Osteoblast (primary cell): ENCODE results near the gene RNU5D-1. TPM values are rescaled to one million over a fixed set of nuclear protein-coding genes. Genes with fewer than 3 reads are reported as not detected.

Experiments
- DNase-seq: peaks from one replicate; pipeline ENCODE4 v3.0.0; 2011; ENCODE audit warnings: low spot score, mixed read lengths; ENCODE audit not compliant: insufficient read length; ENCODE audit errors: missing footprints
- H2AFZ ChIP-seq: 2 replicates; pipeline ENCODE4 v1.6.0; 2011; ENCODE audit warnings: mild to moderate bottlenecking, low read length
- H3K27ac ChIP-seq: 2 replicates; pipeline ENCODE4 v1.5.1; 2011; ENCODE audit warnings: mild to moderate bottlenecking, low read depth, low read length, moderate library complexity
- H3K27me3 ChIP-seq: 2 replicates; pipeline ENCODE4 v1.6.0; 2012; ENCODE audit warnings: mild to moderate bottlenecking, control low read depth, inconsistent platforms, low read length, moderate library complexity; ENCODE audit not compliant: insufficient read depth
- H3K36me3 ChIP-seq: 2 replicates; pipeline ENCODE4 v1.5.1; 2011; ENCODE audit warnings: mild to moderate bottlenecking, low read length, control low read depth, moderate library complexity; ENCODE audit not compliant: insufficient read depth
- H3K4me1 ChIP-seq: 2 replicates; pipeline ENCODE4 v1.5.1; 2011; ENCODE audit warnings: mild to moderate bottlenecking, low read length, control low read depth, moderate library complexity; ENCODE audit not compliant: insufficient read depth
- H3K4me2 ChIP-seq: 2 replicates; pipeline ENCODE4 v1.6.0; 2011; ENCODE audit warnings: mild to moderate bottlenecking, low read length; ENCODE audit not compliant: insufficient read depth
- H3K4me3 ChIP-seq: fragments of 200-600 bp; sonication (generic); 3 replicates; pipeline ENCODE4 v1.5.1; 2012; ENCODE audit warnings: mild to moderate bottlenecking, low read length, inconsistent platforms; ENCODE audit not compliant: insufficient read depth
- H3K79me2 ChIP-seq: 2 replicates; pipeline ENCODE4 v1.6.0; 2012; ENCODE audit warnings: mild to moderate bottlenecking, low read length, control low read depth, inconsistent platforms; ENCODE audit not compliant: insufficient read depth
- H3K9me3 ChIP-seq: 2 replicates; pipeline ENCODE4 v1.5.1; 2011; ENCODE audit warnings: low read depth, low read length, control low read depth
- H4K20me1 ChIP-seq: 2 replicates; pipeline ENCODE4 v1.6.0; 2012; ENCODE audit warnings: mild to moderate bottlenecking, low read length, control low read depth; ENCODE audit not compliant: insufficient read depth
- total RNA-seq: library from RNA; depleted of rRNA; stranded (reverse); fragments of >200 nt; gene quantifications from 2 replicates; pipeline ENCODE4 v1.2.3, GENCODE V29; 2012
- TF ChIP-seq, protein P1 (sequence below): IDR thresholded peaks from 2 replicates; pipeline ENCODE4 v1.5.1; 2011; ENCODE audit warnings: mild to moderate bottlenecking, low read depth, low read length, moderate library complexity; ENCODE audit errors: extremely low read depth

RNU5D-1 gene
- total RNA-seq, 1 donor, result not detected

DNA sequence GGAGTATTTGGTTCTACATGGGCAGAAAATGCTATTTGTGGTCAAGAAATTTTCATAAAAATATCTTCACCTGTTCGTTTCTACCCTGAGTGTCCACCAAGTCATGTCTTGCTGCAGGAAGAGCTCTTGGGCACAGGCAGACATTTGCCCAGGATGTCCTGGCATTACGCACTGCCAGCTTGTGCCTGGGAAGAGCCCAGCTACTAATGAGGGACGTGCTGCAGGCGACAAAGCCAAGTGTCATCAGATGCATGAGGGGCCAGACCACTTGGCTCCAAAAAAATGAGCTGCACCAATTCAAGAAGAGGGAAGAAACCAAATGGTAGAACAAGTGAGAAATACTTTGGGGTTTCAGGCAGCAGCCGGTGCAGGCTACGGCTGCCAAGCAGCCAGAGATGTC lies 12.9 kb downstream of the RNU5D-1 start:
- H4K20me1 ChIP-seq, result no peaks in the 10 kb centered on the region
- no peak overlapping the region for H2AFZ ChIP-seq

DNA sequence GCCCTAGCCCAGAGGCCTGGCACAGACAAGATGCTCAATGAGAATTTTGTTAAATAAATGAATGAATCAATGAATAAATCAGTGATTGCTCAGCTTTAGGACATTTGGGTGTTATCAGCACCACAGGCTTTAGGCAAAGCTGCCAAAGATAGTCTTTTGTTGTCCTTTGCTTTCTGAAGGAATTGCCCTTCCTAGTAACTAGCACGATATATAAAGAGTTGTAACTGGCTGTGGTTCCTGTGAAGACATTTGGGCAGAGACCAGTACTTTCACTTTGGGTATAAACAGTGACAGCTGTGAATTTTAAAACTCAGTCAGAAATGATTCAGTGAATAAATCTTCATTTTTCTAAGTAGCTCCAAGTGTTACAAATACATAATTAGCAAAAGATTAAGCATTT lies 13.3 kb downstream of the RNU5D-1 start:
- H3K4me3 ChIP-seq, result no peak overlapping the region
- no peaks in the 10 kb centered on the region for H3K27me3 ChIP-seq
- peak; percentile 80 for DNase-seq
- TF ChIP-seq, protein P1, sequence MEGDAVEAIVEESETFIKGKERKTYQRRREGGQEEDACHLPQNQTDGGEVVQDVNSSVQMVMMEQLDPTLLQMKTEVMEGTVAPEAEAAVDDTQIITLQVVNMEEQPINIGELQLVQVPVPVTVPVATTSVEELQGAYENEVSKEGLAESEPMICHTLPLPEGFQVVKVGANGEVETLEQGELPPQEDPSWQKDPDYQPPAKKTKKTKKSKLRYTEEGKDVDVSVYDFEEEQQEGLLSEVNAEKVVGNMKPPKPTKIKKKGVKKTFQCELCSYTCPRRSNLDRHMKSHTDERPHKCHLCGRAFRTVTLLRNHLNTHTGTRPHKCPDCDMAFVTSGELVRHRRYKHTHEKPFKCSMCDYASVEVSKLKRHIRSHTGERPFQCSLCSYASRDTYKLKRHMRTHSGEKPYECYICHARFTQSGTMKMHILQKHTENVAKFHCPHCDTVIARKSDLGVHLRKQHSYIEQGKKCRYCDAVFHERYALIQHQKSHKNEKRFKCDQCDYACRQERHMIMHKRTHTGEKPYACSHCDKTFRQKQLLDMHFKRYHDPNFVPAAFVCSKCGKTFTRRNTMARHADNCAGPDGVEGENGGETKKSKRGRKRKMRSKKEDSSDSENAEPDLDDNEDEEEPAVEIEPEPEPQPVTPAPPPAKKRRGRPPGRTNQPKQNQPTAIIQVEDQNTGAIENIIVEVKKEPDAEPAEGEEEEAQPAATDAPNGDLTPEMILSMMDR, result no peak
- H3K27ac ChIP-seq, result no peak overlapping the region
- peaks cover 5% of the 10 kb centered on the region for H3K4me1 ChIP-seq
- H4K20me1 ChIP-seq, result no peaks in the 10 kb centered on the region
- H3K79me2 ChIP-seq, result no peaks in the 10 kb centered on the region
- no peak overlapping the region for H3K4me2 ChIP-seq
- no peaks in the 10 kb centered on the region for H3K9me3 ChIP-seq
- H2AFZ ChIP-seq, result no peak overlapping the region
- no peaks in the 10 kb centered on the region for H3K36me3 ChIP-seq

More for the DNA sequence above, 12.9 kb downstream of the RNU5D-1 start:
- no peak overlapping the region for H3K4me2 ChIP-seq
- peaks cover 5% of the 10 kb centered on the region for H3K4me1 ChIP-seq
- no peak overlapping the region for H3K27ac ChIP-seq
- no peaks in the 10 kb centered on the region for H3K9me3 ChIP-seq
- DNase-seq, result no peak
- no peaks in the 10 kb centered on the region for H3K79me2 ChIP-seq
- no peaks in the 10 kb centered on the region for H3K36me3 ChIP-seq
- TF ChIP-seq, protein P1, result no peak
- H3K4me3 ChIP-seq, result no peak overlapping the region
- H3K27me3 ChIP-seq, result no peaks in the 10 kb centered on the region

- H2AFZ ChIP-seq, result no peak overlapping the region
- no peaks in the 10 kb centered on the region for H3K79me2 ChIP-seq
- H3K4me3 ChIP-seq, result no peak overlapping the region
- H3K9me3 ChIP-seq, result no peaks in the 10 kb centered on the region
- TF ChIP-seq, protein P1, result no peak
- DNase-seq, result no peak
- H3K27me3 ChIP-seq, result peaks cover under 1% of the 10 kb centered on the region
- H3K4me1 ChIP-seq, result peaks cover 4% of the 10 kb centered on the region
- H3K4me2 ChIP-seq, result no peak overlapping the region
- H3K27ac ChIP-seq, result no peak overlapping the region
- no peaks in the 10 kb centered on the region for H3K36me3 ChIP-seq
- no peaks in the 10 kb centered on the region for H4K20me1 ChIP-seq
Observed at GRCh38 chr1:44717156-44717555, 13.8 kb downstream of the RNU5D-1 start.

DNA sequence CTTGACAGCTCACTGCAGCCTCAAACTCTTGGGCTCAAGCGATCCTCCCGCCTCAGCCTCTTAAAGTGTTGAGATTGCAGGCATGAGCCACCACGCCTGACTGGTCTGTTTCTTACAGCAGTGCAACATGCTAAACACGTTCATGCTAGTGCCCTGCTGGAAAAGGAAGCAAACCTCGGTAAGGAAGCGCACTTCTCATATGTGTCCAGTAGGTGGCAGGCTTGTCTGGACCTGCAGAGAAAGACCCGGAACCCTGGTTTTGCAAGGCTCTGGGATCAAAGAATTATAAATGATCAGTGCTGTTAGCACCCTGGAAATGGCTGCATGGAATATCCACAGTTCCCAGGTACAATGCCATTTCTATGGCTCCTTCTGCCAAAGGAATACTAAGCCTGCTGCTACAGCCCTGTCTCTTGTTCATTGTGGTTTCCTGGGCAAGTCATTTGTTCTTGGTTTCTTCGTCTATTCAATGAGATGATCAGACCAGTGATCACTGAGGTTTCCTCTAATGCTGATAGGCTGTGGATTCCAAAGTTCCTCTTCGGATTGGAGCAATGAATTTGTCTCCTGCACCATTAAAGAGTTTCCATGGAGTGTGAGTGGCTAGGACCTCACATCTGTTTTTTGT lies 15.9 kb downstream of the RNU5D-1 start:
- Histone ChIP-seq H3K4me2 (peak overlapping the region; percentile 34), H3K4me1 (no peaks in the 10 kb centered on the region), H3K79me2 (no peaks in the 10 kb centered on the region), H3K36me3 (no peaks in the 10 kb centered on the region), H3K4me3 (no peak overlapping the region), H3K9me3 (no peaks in the 10 kb centered on the region), H2AFZ (peak overlapping the region; percentile 44), H3K27me3 (peaks cover 15% of the 10 kb centered on the region), H4K20me1 (no peaks in the 10 kb centered on the region), H3K27ac (no peak overlapping the region)
- TF ChIP-seq, protein P1, result peak; percentile 94
- DNase-seq, result peak; percentile 94
